ENCODE results near the gene OGFR. TPM values are rescaled to one million over a fixed set of nuclear protein-coding genes. Genes with fewer than 3 reads are reported as not detected.

OGFR gene
- total RNA-seq, 1 donor from 2014 or later = 47.2 TPM

DNA sequence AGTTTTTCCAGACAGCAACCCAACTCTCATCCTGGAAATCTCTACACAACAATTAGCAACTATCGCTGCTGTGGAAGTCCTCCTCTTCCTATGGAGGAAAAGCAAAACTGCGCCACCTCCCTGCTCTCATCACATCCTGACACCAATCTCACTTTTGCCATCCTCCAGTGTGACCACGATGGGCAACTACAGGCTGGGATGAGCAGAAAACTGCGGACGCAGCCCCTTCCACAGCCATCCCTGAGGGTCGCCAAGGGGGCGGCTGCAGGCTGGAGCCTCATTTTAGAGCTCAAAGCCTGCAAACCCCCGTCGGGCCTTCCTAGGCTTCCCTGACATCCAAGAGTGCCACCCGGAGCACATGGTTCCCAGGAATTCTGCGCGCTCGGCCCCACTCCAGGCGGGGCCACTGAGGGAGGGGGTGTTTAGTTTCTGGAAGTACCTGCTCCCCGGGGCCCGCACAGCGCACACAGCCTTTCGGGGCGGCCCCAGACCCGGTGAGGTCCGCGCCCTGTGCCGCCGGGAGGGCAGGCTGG is 55.8 kb downstream of the OGFR start:
- peak overlapping the region; percentile 74 for H3K4me3 Mint-ChIP-seq (ENCODE audit: unreplicated experiment)
- H3K9me3 Mint-ChIP-seq (ENCODE audit: unreplicated experiment) = no peaks in the 10 kb centered on the region
- no peaks in the 10 kb centered on the region for H3K27me3 Mint-ChIP-seq (ENCODE audit: unreplicated experiment)
- peaks cover 23% of the 10 kb centered on the region for H3K4me1 Mint-ChIP-seq (ENCODE audit: unreplicated experiment)
- TF ChIP-seq, protein P1, sequence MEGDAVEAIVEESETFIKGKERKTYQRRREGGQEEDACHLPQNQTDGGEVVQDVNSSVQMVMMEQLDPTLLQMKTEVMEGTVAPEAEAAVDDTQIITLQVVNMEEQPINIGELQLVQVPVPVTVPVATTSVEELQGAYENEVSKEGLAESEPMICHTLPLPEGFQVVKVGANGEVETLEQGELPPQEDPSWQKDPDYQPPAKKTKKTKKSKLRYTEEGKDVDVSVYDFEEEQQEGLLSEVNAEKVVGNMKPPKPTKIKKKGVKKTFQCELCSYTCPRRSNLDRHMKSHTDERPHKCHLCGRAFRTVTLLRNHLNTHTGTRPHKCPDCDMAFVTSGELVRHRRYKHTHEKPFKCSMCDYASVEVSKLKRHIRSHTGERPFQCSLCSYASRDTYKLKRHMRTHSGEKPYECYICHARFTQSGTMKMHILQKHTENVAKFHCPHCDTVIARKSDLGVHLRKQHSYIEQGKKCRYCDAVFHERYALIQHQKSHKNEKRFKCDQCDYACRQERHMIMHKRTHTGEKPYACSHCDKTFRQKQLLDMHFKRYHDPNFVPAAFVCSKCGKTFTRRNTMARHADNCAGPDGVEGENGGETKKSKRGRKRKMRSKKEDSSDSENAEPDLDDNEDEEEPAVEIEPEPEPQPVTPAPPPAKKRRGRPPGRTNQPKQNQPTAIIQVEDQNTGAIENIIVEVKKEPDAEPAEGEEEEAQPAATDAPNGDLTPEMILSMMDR (IDR thresholded peaks at IDR 0.05) = peak; percentile 26
- peak overlapping the region; percentile 56 for H3K27ac Mint-ChIP-seq (ENCODE audit: unreplicated experiment)
- peaks cover 8% of the 10 kb centered on the region for H3K36me3 Mint-ChIP-seq (ENCODE audit: unreplicated experiment)
- no peak for DNase-seq (ENCODE audit: extremely low spot score, unreplicated experiment)

DNA sequence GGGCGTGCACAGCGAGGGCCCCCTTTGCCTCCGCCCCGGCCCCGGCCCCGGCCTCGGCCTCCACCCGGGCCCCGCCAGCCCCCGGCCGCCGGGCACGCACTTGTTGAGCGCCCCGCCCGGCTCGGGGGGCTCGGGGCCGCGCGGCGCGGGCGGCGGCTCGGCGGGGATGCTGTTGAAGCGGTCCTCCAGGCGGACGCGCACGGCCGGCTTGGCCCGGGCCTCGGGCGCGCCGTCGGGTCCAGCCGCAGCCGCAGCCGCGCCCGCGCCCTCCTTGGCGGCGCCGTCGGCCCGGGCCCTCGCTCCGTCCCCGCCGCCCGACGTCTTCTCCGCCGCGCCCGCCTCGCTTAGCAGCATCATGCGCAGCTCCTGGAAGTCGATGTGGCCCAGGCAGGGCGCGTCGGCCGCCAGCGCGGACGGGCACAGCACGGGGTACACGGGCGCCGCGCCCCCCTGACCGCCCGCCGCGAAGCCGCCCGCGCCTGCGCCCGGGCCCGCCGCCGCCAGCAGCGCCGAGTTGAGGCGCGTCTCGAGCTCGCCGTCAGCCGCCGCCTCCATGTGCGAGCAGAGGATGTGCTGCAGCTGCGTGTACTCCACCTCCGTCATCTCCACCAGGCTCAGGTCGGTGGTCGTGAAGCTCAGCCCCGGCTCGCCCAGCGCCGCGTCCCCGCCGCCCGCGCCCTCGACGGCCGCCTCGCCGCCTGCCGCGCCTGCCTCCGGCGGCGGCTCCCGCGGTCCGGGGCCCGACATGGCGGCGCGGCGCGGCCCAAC is 56.5 kb downstream of the OGFR start:
- Mint-ChIP-seq H3K4me3 (ENCODE audit: unreplicated experiment) (peak overlapping the region; percentile 47), H3K27ac (ENCODE audit: unreplicated experiment) (no peak overlapping the region)
- no peak for DNase-seq (ENCODE audit: extremely low spot score, unreplicated experiment)

DNA sequence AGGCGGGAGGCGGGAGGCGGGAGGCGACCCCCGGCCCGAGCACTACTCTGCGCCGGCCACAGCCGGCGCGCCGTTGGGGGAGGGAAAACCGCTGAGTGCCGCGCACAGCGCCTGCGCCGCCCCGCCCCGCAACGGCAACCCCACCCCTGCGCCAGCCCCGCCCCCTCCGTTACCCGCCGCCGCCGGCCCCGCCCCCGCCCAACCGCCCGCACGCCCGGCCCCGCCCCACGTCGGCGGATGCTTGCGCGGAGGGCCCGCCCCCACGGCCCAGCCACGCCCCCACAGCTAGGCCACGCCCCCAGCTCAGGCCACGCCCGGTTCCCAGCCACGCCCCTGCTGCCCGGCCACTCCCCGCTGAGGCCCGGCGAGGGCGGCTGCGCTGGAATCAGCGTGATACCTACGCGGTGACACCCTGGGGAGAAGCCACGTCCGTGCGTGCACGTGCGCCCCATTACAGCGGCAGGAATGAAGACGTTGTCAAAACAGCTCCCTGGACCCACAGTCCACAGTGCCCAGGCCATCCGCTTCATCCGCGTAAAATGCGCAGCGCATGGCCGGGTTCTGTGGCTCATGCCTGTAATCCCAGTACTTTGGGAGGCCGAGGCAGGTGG is 57.2 kb downstream of the OGFR start, which contains the start of gene TCFL5:
TSS of gene TCFL5 (minus strand) at position 97 of the 611 bp plus-strand sequence. CDS start 152 bp downstream, outside the sequence.
- peaks cover 8% of the 10 kb centered on the region for H3K36me3 Mint-ChIP-seq (ENCODE audit: unreplicated experiment)

More for the DNA sequence above, 56.5 kb downstream of the OGFR start:
- Mint-ChIP-seq H3K9me3 (ENCODE audit: unreplicated experiment) (no peaks in the 10 kb centered on the region), H3K36me3 (ENCODE audit: unreplicated experiment) (peaks cover 8% of the 10 kb centered on the region), H3K4me1 (ENCODE audit: unreplicated experiment) (peaks cover 23% of the 10 kb centered on the region), H3K27me3 (ENCODE audit: unreplicated experiment) (no peaks in the 10 kb centered on the region)
- TF ChIP-seq, protein P1 (IDR thresholded peaks at IDR 0.05) = no peak

More for the DNA sequence above, 57.2 kb downstream of the OGFR start, which contains the start of gene TCFL5:
- TF ChIP-seq, protein P1 (IDR thresholded peaks at IDR 0.05) = no peak
- Mint-ChIP-seq H3K9me3 (ENCODE audit: unreplicated experiment) (no peaks in the 10 kb centered on the region), H3K27ac (ENCODE audit: unreplicated experiment) (peak within 1 kb of the TSS; percentile 56), H3K4me1 (ENCODE audit: unreplicated experiment) (peaks cover 23% of the 10 kb centered on the region), H3K4me3 (ENCODE audit: unreplicated experiment) (peak within 1 kb of the TSS; percentile 74), H3K27me3 (ENCODE audit: unreplicated experiment) (no peaks in the 10 kb centered on the region)
- peak; percentile 98 for DNase-seq (ENCODE audit: extremely low spot score, unreplicated experiment)

Other genes with a start within 250 kb of the OGFR start
- gene SLCO4A1, start 162.3 kb upstream of the OGFR start, total RNA-seq = 1.2 and 1.5 TPM in 2 replicates
- 0.11 and 0.16 TPM in 2 replicates for gene NTSR1, start 96.0 kb upstream of the OGFR start, total RNA-seq
- 11.2 and 11.4 TPM in 2 replicates for gene MRGBP, start 8.4 kb upstream of the OGFR start, total RNA-seq
- 1.7 and 1.8 TPM in 2 replicates for gene COL9A3, start 12.2 kb downstream of the OGFR start, total RNA-seq
- gene TCFL5, start 57.0 kb downstream of the OGFR start, total RNA-seq = 12.2 and 12.8 TPM in 2 replicates
- 53.6 and 54.7 TPM in 2 replicates for gene DIDO1, start 121.7 kb downstream of the OGFR start, total RNA-seq
- 33.5 and 35.8 TPM in 2 replicates for gene GID8, start 133.3 kb downstream of the OGFR start, total RNA-seq
- gene SLC17A9, start 147.9 kb downstream of the OGFR start, total RNA-seq = not detected in 2 replicates
- gene BHLHE23, start 202.1 kb downstream of the OGFR start, total RNA-seq = not detected in 2 replicates